ENCODE results near the gene WRAP53. TPM values are rescaled to one million over a fixed set of nuclear protein-coding genes. Genes with fewer than 3 reads are reported as not detected.

WRAP53 gene
- total RNA-seq, 2 donors from 2014 or later: 21.7 to 30.8 TPM

DNA sequence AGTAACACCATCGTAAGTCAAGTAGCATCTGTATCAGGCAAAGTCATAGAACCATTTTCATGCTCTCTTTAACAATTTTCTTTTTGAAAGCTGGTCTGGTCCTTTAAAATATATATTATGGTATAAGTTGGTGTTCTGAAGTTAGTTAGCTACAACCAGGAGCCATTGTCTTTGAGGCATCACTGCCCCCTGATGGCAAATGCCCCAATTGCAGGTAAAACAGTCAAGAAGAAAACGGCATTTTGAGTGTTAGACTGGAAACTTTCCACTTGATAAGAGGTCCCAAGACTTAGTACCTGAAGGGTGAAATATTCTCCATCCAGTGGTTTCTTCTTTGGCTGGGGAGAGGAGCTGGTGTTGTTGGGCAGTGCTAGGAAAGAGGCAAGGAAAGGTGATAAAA is 15.0 kb upstream of the WRAP53 start:
- Mint-ChIP-seq H3K27ac (no peak overlapping the region), H3K9me3 (peaks cover 4% of the 10 kb centered on the region), H3K27me3 (ENCODE audit: insufficient read depth) (no peaks in the 10 kb centered on the region), H3K4me1 (peaks cover 15% of the 10 kb centered on the region), H3K4me3 (no peak overlapping the region), H3K36me3 (ENCODE audit: low read depth) (peaks cover 62% of the 10 kb centered on the region)
- WGBS, 2 experiments (ENCODE audit: insufficient coverage in 1 of 2, insufficient read length in 1 of 2): 85 to 93% methylated on average over 2 of the region's 2 CpGs
- H3K36me3 ChIP-seq (ENCODE audit: control insufficient read depth, insufficient read depth, low read length): peaks cover 41% of the 10 kb centered on the region
- peaks cover 13% of the 10 kb centered on the region for H3K9me3 ChIP-seq (ENCODE audit: control insufficient read depth, low read length)
- peak overlapping the region; percentile 11 for H3K4me3 ChIP-seq (ENCODE audit: low read length)
- no peak overlapping the region for H3K27ac ChIP-seq (ENCODE audit: low read depth, low read length)
- H3K27me3 ChIP-seq (ENCODE audit: control insufficient read depth, insufficient read depth, low read length, poor library complexity, severe bottlenecking): no peaks in the 10 kb centered on the region
- DNase-seq: peak; percentile 93
- H3K4me1 ChIP-seq (ENCODE audit: control insufficient read depth, insufficient read depth, low read length): no peaks in the 10 kb centered on the region
- H3K9ac ChIP-seq (ENCODE audit: extremely low read depth, low read length, poor library complexity, severe bottlenecking): no peak overlapping the region
- TF ChIP-seq, protein P1, sequence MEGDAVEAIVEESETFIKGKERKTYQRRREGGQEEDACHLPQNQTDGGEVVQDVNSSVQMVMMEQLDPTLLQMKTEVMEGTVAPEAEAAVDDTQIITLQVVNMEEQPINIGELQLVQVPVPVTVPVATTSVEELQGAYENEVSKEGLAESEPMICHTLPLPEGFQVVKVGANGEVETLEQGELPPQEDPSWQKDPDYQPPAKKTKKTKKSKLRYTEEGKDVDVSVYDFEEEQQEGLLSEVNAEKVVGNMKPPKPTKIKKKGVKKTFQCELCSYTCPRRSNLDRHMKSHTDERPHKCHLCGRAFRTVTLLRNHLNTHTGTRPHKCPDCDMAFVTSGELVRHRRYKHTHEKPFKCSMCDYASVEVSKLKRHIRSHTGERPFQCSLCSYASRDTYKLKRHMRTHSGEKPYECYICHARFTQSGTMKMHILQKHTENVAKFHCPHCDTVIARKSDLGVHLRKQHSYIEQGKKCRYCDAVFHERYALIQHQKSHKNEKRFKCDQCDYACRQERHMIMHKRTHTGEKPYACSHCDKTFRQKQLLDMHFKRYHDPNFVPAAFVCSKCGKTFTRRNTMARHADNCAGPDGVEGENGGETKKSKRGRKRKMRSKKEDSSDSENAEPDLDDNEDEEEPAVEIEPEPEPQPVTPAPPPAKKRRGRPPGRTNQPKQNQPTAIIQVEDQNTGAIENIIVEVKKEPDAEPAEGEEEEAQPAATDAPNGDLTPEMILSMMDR (conservative IDR thresholded peaks at IDR 0.05): peak; percentile 89

GRCh38 chr17:7674934-7675333 is 13.3 kb upstream of the WRAP53 start:
- Histone ChIP-seq H3K4me3 (ENCODE audit: low read length) (no peak overlapping the region), H3K9ac (ENCODE audit: extremely low read depth, low read length, poor library complexity, severe bottlenecking) (no peak overlapping the region), H3K36me3 (ENCODE audit: control insufficient read depth, insufficient read depth, low read length) (peaks cover 35% of the 10 kb centered on the region), H3K4me1 (ENCODE audit: control insufficient read depth, insufficient read depth, low read length) (no peaks in the 10 kb centered on the region), H3K9me3 (ENCODE audit: control insufficient read depth, low read length) (peaks cover 13% of the 10 kb centered on the region), H3K27me3 (ENCODE audit: control insufficient read depth, insufficient read depth, low read length, poor library complexity, severe bottlenecking) (no peaks in the 10 kb centered on the region), H3K27ac (ENCODE audit: low read depth, low read length) (no peak overlapping the region)
- no peaks in the 10 kb centered on the region for H3K27me3 Mint-ChIP-seq (ENCODE audit: insufficient read depth)
- H3K4me1 Mint-ChIP-seq: peaks cover 15% of the 10 kb centered on the region
- TF ChIP-seq, protein P1 (conservative IDR thresholded peaks at IDR 0.05): no peak
- H3K27ac Mint-ChIP-seq: no peak overlapping the region
- H3K4me3 Mint-ChIP-seq: no peak overlapping the region
- peaks cover 51% of the 10 kb centered on the region for H3K36me3 Mint-ChIP-seq (ENCODE audit: low read depth)
- 88 to 89% methylated on average over 12 to 14 of the region's 14 CpGs for WGBS, 2 experiments (ENCODE audit: insufficient coverage in 1 of 2, insufficient read length in 1 of 2)
- H3K9me3 Mint-ChIP-seq: peaks cover 4% of the 10 kb centered on the region
- DNase-seq: no peak

DNA sequence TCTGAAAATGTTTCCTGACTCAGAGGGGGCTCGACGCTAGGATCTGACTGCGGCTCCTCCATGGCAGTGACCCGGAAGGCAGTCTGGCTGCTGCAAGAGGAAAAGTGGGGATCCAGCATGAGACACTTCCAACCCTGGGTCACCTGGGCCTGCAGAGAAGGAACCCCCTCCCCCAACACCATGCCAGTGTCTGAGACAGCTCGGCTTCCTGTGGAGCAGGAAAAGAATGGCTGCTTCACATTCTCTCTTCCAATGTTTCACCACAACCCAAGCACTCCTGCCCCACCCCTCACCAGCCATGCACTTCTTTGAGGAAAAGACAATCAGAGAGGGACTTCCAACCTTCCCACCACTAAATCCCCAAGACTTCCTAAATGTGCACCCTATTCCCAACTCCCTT is 11.7 kb upstream of the WRAP53 start:
- WGBS, 2 experiments (ENCODE audit: insufficient coverage in 1 of 2, insufficient read length in 1 of 2): 70 to 87% methylated on average over 4 to 5 of the region's 5 CpGs
- Mint-ChIP-seq H3K36me3 (ENCODE audit: low read depth) (peaks cover 41% of the 10 kb centered on the region), H3K27me3 (ENCODE audit: insufficient read depth) (no peaks in the 10 kb centered on the region), H3K27ac (peak overlapping the region; percentile 64), H3K9me3 (peaks cover 4% of the 10 kb centered on the region), H3K4me1 (peaks cover 15% of the 10 kb centered on the region), H3K4me3 (peak overlapping the region; percentile 39)
- peak; percentile 82 for DNase-seq
- peaks cover 13% of the 10 kb centered on the region for H3K9me3 ChIP-seq (ENCODE audit: control insufficient read depth, low read length)
- TF ChIP-seq, protein P1 (conservative IDR thresholded peaks at IDR 0.05): no peak
- H3K9ac ChIP-seq (ENCODE audit: extremely low read depth, low read length, poor library complexity, severe bottlenecking): no peak overlapping the region
- no peak overlapping the region for H3K4me3 ChIP-seq (ENCODE audit: low read length)
- H3K27ac ChIP-seq (ENCODE audit: low read depth, low read length): no peak overlapping the region
- peaks cover 29% of the 10 kb centered on the region for H3K36me3 ChIP-seq (ENCODE audit: control insufficient read depth, insufficient read depth, low read length)
- no peaks in the 10 kb centered on the region for H3K27me3 ChIP-seq (ENCODE audit: control insufficient read depth, insufficient read depth, low read length, poor library complexity, severe bottlenecking)
- H3K4me1 ChIP-seq (ENCODE audit: control insufficient read depth, insufficient read depth, low read length): no peaks in the 10 kb centered on the region
